Measurements from ENCODE around the gene C6orf136. TPM values are rescaled to one million over a fixed set of nuclear protein-coding genes. Genes with fewer than 3 reads are reported as not detected.

C6orf136 gene
- total and polyA plus RNA-seq, 9 of the 15 experiments (the other 6 are each of a cell fraction or from before 2014, with no cell fraction given) = 14.1 to 63.1 (median 18.4) TPM

DNA sequence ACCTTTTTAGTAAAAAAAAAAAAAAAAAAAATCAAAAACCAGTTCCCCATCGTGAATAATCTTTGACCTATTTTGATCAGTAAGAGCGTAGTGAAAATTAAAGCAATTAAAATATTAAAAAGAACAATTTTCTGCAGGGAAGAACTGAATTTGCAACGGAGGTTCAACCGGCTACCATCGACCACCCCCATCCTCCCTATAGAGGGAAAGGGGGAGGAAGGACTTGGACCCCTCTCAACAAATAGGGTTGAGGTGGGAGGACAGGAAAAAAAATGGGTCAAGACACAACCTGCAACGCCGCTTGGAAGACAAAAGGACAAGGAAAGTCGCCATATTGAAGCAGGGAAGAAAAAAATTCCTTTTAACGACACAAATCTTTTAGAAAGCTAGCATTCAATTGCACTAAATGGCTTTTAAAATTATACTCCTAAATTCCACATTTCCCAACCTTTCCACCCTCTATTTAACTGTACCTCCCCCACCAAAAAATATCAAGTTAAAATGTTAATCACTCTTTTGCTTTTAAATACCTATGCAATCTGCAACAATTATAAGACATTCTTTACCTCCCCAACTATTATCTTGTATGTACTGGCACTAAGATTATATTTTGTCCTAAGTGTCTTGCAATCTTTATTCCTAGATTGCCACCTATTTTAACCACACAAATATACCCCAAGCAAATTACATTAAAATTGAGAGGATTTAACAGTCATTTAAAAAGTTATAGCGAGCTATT, 31.5 kb upstream of the C6orf136 start (continued):
- TF ChIP-seq NR1H2 (CRISPR knock-in tag; IDR thresholded peaks at IDR 0.05) (no peak), RFX5 (IDR thresholded peaks at IDR 0.05; ENCODE audit: low read depth, low read length) (no peak), POLR3G (IDR thresholded peaks at IDR 0.05; ENCODE audit: extremely low read depth, insufficient read length, insufficient replicate concordance) (no peak), ZNF274 (IDR thresholded peaks at IDR 0.05; ENCODE audit: borderline replicate concordance, low read depth, low read length) (no peak), DACH1 (IDR thresholded peaks at IDR 0.05; ENCODE audit: partially characterized antibody) (no peak), BRD4 (IDR thresholded peaks at IDR 0.05) (peak; percentile 79), ARID3A (IDR thresholded peaks at IDR 0.05; ENCODE audit: borderline replicate concordance, low read depth, low read length) (peak; percentile 6; the same call in 1 of the 2 replicates), MEIS2 (IDR thresholded peaks at IDR 0.05; ENCODE audit: partially characterized antibody) (no peak), MXI1 (IDR thresholded peaks at IDR 0.05; ENCODE audit: low read depth, low read length) (peak; percentile 86; the same call in 1 of the 2 replicates), CBFA2T3 (IDR thresholded peaks at IDR 0.05) (0 out of 2 replicates have a peak, but pooled peaks have one; percentile 7), ZNF584 (CRISPR knock-in tag; IDR thresholded peaks at IDR 0.05; ENCODE audit: low read depth) (peak; percentile 60), CBX8 (IDR thresholded peaks at IDR 0.05; ENCODE audit: borderline replicate concordance, extremely low read depth, low read depth, low read length, poor library complexity, severe bottlenecking) (no peak), MAZ (CRISPR knock-in tag; conservative IDR thresholded peaks at IDR 0.05 in 1 of 2, IDR thresholded peaks at IDR 0.05 in 1 of 2) (peak in 1 of 2 experiments; percentile 16; a peak in 1 of 4 replicates), FOXA1 (IDR thresholded peaks at IDR 0.05; ENCODE audit: borderline replicate concordance) (no peak), CREB5 (CRISPR knock-in tag; IDR thresholded peaks at IDR 0.05) (peak; percentile 71; the same call in 1 of the 2 replicates), PTBP1 (IDR thresholded peaks at IDR 0.05; ENCODE audit: low read depth, low read length) (no peak), ZNF347 (CRISPR knock-in tag; IDR thresholded peaks at IDR 0.05; ENCODE audit: low read depth) (peak; percentile 23), GTF2F1 (IDR thresholded peaks at IDR 0.05; ENCODE audit: low read depth, low read length) (0 out of 2 replicates have a peak, but pooled peaks have one; percentile 62), FIP1L1 (IDR thresholded peaks at IDR 0.05; ENCODE audit: low read depth, low read length, poor library complexity, severe bottlenecking) (no peak)
- TF ChIP-seq, protein P1, sequence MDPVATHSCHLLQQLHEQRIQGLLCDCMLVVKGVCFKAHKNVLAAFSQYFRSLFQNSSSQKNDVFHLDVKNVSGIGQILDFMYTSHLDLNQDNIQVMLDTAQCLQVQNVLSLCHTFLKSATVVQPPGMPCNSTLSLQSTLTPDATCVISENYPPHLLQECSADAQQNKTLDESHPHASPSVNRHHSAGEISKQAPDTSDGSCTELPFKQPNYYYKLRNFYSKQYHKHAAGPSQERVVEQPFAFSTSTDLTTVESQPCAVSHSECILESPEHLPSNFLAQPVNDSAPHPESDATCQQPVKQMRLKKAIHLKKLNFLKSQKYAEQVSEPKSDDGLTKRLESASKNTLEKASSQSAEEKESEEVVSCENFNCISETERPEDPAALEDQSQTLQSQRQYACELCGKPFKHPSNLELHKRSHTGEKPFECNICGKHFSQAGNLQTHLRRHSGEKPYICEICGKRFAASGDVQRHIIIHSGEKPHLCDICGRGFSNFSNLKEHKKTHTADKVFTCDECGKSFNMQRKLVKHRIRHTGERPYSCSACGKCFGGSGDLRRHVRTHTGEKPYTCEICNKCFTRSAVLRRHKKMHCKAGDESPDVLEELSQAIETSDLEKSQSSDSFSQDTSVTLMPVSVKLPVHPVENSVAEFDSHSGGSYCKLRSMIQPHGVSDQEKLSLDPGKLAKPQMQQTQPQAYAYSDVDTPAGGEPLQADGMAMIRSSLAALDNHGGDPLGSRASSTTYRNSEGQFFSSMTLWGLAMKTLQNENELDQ (CRISPR knock-in tag; IDR thresholded peaks at IDR 0.05; ENCODE audit: borderline replicate concordance) = no peak

All from K562 (cell line).